Measurements from ENCODE around the gene ARID1A. TPM values are rescaled to one million over a fixed set of nuclear protein-coding genes. Genes with fewer than 3 reads are reported as not detected.

ARID1A gene
- total and polyA plus RNA-seq, 9 of the 15 experiments (the other 6 are each of a cell fraction or from before 2014, with no cell fraction given), result 8.3 to 88.3 (median 22.5) TPM

DNA sequence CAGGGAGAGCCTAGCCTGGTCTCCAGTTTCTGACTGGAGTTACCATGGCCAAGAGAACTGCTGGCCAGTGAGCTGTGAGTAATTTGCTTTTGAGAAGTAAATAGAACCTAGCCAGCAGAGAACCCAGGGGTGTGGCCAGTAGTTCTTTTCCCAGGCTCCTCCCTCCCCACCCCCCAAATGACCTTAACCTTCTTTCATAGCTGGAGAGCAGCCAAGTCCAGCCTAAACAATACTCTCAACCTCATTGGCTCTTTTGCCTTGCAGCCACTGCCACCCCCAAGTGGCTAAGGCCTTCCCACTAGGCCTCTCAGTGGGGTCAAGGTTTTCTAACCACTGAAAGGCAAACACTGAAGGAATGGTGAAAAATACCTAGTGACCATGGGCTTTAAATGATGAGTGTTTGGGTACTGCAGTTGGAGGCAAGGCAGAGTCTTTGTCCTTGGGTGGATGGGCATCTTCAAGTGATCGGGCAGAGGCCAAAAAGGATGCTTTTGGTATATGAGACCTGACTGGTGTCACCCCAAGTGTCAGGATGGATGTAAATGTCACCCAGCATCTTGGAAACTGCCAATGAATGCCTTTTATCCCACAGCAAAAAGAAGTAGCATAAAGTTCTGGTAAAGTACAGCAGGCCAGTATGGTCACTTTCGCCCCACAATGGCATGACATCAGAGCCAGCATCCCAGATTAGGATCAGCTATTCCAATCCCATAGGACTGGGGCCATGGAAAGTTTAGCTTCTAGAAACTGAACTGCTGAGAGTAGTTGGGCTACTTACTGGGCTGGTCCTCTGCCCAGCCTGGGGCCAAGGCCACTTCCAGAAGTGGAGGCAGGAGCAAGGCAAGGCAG, 88.4 kb downstream of the ARID1A start (continued):
- no peak for TF ChIP-seq ARHGAP35 (IDR thresholded peaks at IDR 0.05; ENCODE audit: partially characterized antibody)
- TF ChIP-seq MAFK (IDR thresholded peaks at IDR 0.05; ENCODE audit: low read length), result 0 out of 2 replicates have a peak, but pooled peaks have one; percentile 8
- TF ChIP-seq BCL6 (CRISPR knock-in tag; IDR thresholded peaks at IDR 0.05), result no peak
- TF ChIP-seq CCAR2 (IDR thresholded peaks at IDR 0.05; ENCODE audit: low read depth, low read length), result 0 out of 2 replicates have a peak, but pooled peaks have one; percentile 44
- TF ChIP-seq, protein P1, sequence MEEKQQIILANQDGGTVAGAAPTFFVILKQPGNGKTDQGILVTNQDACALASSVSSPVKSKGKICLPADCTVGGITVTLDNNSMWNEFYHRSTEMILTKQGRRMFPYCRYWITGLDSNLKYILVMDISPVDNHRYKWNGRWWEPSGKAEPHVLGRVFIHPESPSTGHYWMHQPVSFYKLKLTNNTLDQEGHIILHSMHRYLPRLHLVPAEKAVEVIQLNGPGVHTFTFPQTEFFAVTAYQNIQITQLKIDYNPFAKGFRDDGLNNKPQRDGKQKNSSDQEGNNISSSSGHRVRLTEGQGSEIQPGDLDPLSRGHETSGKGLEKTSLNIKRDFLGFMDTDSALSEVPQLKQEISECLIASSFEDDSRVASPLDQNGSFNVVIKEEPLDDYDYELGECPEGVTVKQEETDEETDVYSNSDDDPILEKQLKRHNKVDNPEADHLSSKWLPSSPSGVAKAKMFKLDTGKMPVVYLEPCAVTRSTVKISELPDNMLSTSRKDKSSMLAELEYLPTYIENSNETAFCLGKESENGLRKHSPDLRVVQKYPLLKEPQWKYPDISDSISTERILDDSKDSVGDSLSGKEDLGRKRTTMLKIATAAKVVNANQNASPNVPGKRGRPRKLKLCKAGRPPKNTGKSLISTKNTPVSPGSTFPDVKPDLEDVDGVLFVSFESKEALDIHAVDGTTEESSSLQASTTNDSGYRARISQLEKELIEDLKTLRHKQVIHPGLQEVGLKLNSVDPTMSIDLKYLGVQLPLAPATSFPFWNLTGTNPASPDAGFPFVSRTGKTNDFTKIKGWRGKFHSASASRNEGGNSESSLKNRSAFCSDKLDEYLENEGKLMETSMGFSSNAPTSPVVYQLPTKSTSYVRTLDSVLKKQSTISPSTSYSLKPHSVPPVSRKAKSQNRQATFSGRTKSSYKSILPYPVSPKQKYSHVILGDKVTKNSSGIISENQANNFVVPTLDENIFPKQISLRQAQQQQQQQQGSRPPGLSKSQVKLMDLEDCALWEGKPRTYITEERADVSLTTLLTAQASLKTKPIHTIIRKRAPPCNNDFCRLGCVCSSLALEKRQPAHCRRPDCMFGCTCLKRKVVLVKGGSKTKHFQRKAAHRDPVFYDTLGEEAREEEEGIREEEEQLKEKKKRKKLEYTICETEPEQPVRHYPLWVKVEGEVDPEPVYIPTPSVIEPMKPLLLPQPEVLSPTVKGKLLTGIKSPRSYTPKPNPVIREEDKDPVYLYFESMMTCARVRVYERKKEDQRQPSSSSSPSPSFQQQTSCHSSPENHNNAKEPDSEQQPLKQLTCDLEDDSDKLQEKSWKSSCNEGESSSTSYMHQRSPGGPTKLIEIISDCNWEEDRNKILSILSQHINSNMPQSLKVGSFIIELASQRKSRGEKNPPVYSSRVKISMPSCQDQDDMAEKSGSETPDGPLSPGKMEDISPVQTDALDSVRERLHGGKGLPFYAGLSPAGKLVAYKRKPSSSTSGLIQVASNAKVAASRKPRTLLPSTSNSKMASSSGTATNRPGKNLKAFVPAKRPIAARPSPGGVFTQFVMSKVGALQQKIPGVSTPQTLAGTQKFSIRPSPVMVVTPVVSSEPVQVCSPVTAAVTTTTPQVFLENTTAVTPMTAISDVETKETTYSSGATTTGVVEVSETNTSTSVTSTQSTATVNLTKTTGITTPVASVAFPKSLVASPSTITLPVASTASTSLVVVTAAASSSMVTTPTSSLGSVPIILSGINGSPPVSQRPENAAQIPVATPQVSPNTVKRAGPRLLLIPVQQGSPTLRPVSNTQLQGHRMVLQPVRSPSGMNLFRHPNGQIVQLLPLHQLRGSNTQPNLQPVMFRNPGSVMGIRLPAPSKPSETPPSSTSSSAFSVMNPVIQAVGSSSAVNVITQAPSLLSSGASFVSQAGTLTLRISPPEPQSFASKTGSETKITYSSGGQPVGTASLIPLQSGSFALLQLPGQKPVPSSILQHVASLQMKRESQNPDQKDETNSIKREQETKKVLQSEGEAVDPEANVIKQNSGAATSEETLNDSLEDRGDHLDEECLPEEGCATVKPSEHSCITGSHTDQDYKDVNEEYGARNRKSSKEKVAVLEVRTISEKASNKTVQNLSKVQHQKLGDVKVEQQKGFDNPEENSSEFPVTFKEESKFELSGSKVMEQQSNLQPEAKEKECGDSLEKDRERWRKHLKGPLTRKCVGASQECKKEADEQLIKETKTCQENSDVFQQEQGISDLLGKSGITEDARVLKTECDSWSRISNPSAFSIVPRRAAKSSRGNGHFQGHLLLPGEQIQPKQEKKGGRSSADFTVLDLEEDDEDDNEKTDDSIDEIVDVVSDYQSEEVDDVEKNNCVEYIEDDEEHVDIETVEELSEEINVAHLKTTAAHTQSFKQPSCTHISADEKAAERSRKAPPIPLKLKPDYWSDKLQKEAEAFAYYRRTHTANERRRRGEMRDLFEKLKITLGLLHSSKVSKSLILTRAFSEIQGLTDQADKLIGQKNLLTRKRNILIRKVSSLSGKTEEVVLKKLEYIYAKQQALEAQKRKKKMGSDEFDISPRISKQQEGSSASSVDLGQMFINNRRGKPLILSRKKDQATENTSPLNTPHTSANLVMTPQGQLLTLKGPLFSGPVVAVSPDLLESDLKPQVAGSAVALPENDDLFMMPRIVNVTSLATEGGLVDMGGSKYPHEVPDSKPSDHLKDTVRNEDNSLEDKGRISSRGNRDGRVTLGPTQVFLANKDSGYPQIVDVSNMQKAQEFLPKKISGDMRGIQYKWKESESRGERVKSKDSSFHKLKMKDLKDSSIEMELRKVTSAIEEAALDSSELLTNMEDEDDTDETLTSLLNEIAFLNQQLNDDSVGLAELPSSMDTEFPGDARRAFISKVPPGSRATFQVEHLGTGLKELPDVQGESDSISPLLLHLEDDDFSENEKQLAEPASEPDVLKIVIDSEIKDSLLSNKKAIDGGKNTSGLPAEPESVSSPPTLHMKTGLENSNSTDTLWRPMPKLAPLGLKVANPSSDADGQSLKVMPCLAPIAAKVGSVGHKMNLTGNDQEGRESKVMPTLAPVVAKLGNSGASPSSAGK (IDR thresholded peaks at IDR 0.05), result no peak
- TF ChIP-seq MAZ (CRISPR knock-in tag; conservative IDR thresholded peaks at IDR 0.05 in 1 of 2, IDR thresholded peaks at IDR 0.05 in 1 of 2), result peak; percentile 18 to 75; a peak in 2 of 4 replicates
- peak; percentile 58 for TF ChIP-seq EP300 (IDR thresholded peaks at IDR 0.05; ENCODE audit: low read length)
- TF ChIP-seq ZFP36 (IDR thresholded peaks at IDR 0.05; ENCODE audit: low read depth, low read length, partially characterized antibody), result no peak
- TF ChIP-seq BRD4 (IDR thresholded peaks at IDR 0.05), result no peak
- TF ChIP-seq, protein P2, sequence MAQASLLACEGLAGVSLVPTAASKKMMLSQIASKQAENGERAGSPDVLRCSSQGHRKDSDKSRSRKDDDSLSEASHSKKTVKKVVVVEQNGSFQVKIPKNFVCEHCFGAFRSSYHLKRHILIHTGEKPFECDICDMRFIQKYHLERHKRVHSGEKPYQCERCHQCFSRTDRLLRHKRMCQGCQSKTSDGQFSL (CRISPR knock-in tag; IDR thresholded peaks at IDR 0.05), result 0 out of 2 replicates have a peak, but pooled peaks have one; percentile 70
- TF ChIP-seq, protein P2 (tag; IDR thresholded peaks at IDR 0.05), result peak in 1 of 2 experiments; percentile 47; a peak in 1 of 4 replicates
- peak; percentile 38; the same call in 1 of the 2 replicates for TF ChIP-seq NCOR1 (IDR thresholded peaks at IDR 0.05)
- 0 out of 2 replicates have a peak, but pooled peaks have one; percentile 5 for TF ChIP-seq RFX7 (CRISPR knock-in tag; IDR thresholded peaks at IDR 0.05)
- TF ChIP-seq, protein P3, sequence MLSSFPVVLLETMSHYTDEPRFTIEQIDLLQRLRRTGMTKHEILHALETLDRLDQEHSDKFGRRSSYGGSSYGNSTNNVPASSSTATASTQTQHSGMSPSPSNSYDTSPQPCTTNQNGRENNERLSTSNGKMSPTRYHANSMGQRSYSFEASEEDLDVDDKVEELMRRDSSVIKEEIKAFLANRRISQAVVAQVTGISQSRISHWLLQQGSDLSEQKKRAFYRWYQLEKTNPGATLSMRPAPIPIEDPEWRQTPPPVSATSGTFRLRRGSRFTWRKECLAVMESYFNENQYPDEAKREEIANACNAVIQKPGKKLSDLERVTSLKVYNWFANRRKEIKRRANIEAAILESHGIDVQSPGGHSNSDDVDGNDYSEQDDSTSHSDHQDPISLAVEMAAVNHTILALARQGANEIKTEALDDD (IDR thresholded peaks at IDR 0.05), result peak; percentile 78

Data from K562 (cell line).